T-helper 1 cell treated with Interleukin-12 subunit alpha and Interleukin-12 subunit beta and Interleukin-4 antibody, amounts not matched to agents 30 μg/mL and 1 μg/mL, for 36 hours (primary cell): Measurements from ENCODE around the gene VSTM5.

Experiments used
- H3K27ac Mint-ChIP-seq: one replicate; pipeline ENCODE4 v1.8.0; 2021; ENCODE audit warnings: mild to moderate bottlenecking, mixed read lengths
- H3K27me3 Mint-ChIP-seq: one replicate; pipeline ENCODE4 v1.8.0; 2021; ENCODE audit warnings: low read depth, mixed read lengths
- H3K36me3 Mint-ChIP-seq: one replicate; pipeline ENCODE4 v1.8.0; 2021; ENCODE audit warnings: low read depth, mixed read lengths
- H3K4me1 Mint-ChIP-seq: one replicate; pipeline ENCODE4 v1.8.0; 2021; ENCODE audit warnings: low read depth, mixed read lengths
- H3K4me3 Mint-ChIP-seq: one replicate; pipeline ENCODE4 v1.8.0; 2021; ENCODE audit warnings: mild to moderate bottlenecking, moderate library complexity, mixed read lengths
- H3K9me3 Mint-ChIP-seq: one replicate; pipeline ENCODE4 v1.8.0; 2021; ENCODE audit warnings: mixed read lengths

VSTM5 gene

DNA sequence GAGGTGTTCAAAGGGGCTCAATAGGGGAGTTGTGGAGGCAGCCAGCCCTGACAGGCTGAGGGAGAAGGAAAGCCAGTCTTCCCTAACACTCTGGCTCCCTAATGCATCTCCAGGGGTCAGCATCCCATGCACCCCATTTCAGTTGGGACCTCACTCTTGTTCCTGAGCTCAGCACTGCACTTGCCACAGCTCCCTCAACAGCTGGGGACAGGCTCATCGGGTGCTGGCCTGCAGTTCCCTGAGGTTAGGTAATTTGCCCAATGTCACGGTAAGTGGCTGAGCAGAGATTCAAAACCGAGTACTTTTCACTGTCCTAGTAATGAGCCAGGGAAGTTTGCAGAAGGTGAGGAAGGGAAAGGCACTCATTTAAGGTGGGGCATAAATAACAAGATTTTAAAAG lies 20.8 kb downstream of the VSTM5 start:
- Mint-ChIP-seq H3K27ac (no peak overlapping the region), H3K9me3 (no peaks in the 10 kb centered on the region), H3K27me3 (peaks cover 10% of the 10 kb centered on the region), H3K4me3 (no peak overlapping the region), H3K36me3 (no peaks in the 10 kb centered on the region), H3K4me1 (no peaks in the 10 kb centered on the region)

DNA sequence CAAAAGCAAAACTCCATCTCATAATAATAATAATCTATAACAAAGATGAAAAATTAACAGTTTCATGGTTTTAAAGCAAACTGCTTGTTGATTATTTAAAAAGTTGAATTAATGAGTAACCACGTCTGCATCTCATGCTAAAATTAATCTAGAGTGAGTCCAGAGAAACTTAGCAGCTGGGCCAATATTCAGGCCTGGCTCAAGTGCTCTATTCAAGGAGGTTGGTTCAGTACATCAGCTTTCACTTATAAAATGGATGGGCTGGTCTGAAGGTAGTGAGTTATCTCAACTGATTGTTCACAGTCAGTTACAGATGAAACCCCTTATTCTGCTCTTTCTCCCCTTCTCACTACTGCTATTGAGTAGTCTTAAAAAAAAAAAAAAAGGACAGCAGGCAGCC lies 23.1 kb downstream of the VSTM5 start:
- no peak overlapping the region for H3K27ac Mint-ChIP-seq
- H3K9me3 Mint-ChIP-seq: no peaks in the 10 kb centered on the region
- no peaks in the 10 kb centered on the region for H3K36me3 Mint-ChIP-seq
- H3K4me3 Mint-ChIP-seq: no peak overlapping the region
- H3K4me1 Mint-ChIP-seq: no peaks in the 10 kb centered on the region
- H3K27me3 Mint-ChIP-seq: peaks cover 6% of the 10 kb centered on the region

DNA sequence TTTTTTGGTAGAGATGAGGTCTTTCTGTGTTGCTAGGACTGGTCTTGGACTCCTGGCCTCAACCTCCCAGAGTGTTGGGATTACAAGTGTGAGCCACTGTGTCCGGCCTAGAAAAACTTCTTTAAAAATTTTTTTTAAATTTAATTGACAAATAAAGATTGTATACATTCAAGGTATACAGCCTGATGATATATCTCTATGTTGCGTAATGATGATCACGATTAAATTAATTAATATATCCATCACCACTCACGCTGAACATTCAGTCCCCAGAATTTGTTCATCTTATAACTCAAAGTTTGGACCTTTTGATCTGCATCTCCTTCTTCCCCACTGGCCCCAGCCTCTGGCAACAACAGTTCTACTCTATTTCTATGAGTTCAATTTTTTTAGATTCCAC lies 27.2 kb downstream of the VSTM5 start:
- Mint-ChIP-seq H3K36me3 (peaks cover 2% of the 10 kb centered on the region), H3K27ac (no peak overlapping the region), H3K9me3 (no peaks in the 10 kb centered on the region), H3K27me3 (peaks cover 3% of the 10 kb centered on the region), H3K4me1 (no peaks in the 10 kb centered on the region), H3K4me3 (no peak overlapping the region)

DNA sequence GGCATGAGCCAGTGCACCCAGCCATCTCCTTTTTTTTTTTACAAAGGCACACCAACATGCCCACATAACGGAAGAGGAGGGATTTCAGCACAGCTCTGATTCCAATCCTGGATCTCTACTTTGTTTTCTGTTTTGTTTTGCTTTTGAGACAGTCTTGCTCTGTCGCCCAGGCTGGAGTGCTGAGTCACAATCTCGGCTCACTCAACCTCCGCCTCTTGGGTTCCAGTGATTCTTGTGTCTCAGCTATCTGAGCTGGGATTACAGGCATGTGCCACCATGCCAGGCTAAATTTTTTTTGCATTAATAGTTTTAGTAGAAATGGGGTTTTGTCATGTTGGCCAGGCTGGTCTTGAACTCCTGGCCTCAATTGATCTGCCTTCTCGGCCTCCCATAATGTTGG lies 28.1 kb downstream of the VSTM5 start:
- Mint-ChIP-seq H3K27ac (no peak overlapping the region), H3K4me3 (no peak overlapping the region), H3K36me3 (peaks cover 2% of the 10 kb centered on the region), H3K27me3 (peaks cover 3% of the 10 kb centered on the region), H3K9me3 (no peaks in the 10 kb centered on the region), H3K4me1 (no peaks in the 10 kb centered on the region)

DNA sequence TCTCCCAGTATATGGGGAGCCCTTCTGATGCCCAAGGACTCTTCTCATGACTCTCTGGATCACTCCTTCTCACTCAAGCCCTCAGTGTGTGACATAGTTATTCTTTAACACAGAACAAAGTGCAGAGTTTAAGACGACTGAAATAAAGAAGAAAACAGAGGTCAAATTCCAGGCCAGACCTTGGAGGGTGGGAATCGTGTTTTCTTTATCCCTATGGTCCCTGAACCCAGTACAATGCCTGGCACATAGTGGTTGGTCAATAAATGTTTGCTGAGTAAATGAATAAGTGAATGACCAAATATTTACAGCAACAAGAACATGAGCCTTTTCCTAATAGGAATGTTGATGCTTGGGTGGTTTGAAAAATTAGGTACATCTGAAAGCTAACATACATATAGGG lies 28.8 kb downstream of the VSTM5 start:
- Mint-ChIP-seq H3K36me3 (peaks cover 4% of the 10 kb centered on the region), H3K4me1 (no peaks in the 10 kb centered on the region), H3K4me3 (no peak overlapping the region), H3K27ac (no peak overlapping the region), H3K9me3 (no peaks in the 10 kb centered on the region), H3K27me3 (peaks cover 1% of the 10 kb centered on the region)

DNA sequence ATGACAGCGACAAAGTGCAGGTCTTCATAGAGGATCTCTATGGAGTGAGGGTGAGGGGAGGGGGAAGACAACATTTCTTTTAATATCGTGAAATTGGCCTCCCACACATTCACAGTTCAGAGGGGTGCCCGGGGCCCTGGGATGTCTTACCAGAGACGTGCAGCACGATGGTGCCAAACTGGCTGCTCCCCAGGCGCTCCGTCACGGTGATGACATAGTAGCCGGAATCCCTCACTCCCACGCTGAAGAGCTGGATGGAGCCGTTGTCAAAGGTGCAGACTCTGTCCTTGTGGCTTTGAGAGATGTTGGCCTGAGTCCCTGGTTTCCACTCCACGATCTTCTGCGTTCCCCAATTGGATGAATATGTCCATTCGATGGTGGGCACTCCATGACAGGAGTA lies 29.6 kb downstream of the VSTM5 start:
- H3K27ac Mint-ChIP-seq: no peak overlapping the region
- no peaks in the 10 kb centered on the region for H3K4me1 Mint-ChIP-seq
- H3K36me3 Mint-ChIP-seq: peaks cover 6% of the 10 kb centered on the region
- H3K27me3 Mint-ChIP-seq: no peaks in the 10 kb centered on the region
- H3K9me3 Mint-ChIP-seq: no peaks in the 10 kb centered on the region
- no peak overlapping the region for H3K4me3 Mint-ChIP-seq

DNA sequence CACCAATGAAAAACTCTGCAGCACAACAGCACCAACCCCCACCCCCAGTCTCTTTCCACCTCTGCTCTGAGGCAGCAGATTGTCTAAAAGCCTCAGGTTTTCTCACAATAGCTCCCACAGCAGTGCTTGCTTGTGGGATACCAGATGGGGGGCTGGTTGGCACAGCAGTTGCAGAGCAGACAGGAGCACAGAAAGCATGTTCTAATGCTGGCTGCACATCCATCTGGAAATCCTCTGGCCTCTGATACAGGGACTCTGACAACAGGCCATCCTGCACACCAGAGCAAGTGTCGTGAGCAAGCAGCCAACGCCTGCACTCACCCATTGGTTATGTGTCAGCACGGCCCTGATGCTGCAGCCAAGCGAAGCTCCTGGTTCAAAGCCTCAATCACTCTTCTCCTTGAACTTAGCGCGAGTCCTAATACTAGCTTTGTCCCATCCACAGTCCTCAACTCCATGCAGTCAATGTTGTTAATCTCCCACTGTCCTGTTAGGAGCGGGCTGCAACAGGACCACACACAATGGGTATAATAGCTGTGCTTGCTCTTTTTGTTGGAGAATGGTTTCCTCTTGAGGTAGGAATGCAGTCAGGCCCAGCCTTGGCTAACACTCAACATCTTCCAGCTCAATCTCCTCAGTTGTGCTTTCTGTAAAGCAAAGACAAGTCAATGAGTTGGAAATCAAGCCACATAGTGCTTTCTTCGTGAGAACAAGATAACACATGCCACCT lies 30.3 kb downstream of the VSTM5 start:
- Mint-ChIP-seq H3K27ac (no peak overlapping the region), H3K36me3 (peaks cover 11% of the 10 kb centered on the region), H3K4me3 (no peak overlapping the region), H3K27me3 (no peaks in the 10 kb centered on the region), H3K4me1 (no peaks in the 10 kb centered on the region), H3K9me3 (no peaks in the 10 kb centered on the region)

DNA sequence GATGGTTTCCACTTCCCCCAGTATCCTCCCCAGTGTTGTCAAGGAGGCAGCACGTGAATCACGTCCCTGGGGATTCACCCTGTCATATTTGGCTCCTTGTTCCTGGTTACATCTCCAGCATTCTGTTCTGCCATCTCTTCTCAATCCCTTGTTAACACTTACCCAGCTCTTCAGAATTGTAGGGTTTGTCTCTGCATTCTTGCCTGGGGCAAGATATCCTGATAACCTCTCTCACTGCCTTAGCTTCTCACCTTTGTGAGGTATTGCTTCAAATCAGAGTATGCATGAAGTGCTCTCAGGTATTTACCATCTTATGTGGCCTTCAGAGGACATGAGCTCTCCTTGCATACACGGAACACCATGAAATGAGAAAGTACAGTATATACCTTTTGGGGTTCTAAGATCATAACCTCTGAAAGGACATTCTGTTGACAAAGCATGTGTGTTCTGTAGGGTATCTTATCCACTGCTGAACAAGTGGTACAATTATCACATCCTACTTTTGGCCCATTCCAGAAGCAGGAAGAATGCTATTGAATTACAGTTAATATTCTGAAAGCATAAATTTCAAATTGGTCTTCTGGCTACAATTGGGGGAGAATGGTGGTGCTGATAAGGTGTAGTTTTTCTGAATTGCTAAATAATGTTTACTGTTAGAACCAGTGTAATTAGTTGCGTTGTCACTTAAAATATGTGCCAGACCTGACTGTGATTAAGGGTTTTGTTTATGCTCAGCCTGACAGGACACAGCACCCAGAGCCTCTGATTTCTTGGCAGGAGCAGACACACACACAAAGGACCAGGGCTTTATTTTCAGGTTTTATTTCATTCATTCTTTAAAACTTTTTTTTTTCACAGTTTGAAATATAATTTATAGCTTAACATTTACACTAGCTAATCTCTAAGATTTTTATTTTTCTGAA lies 32.7 kb downstream of the VSTM5 start:
- Mint-ChIP-seq H3K27me3 (no peaks in the 10 kb centered on the region), H3K4me1 (no peaks in the 10 kb centered on the region), H3K36me3 (peaks cover 27% of the 10 kb centered on the region), H3K4me3 (no peak overlapping the region), H3K27ac (no peak overlapping the region), H3K9me3 (no peaks in the 10 kb centered on the region)

DNA sequence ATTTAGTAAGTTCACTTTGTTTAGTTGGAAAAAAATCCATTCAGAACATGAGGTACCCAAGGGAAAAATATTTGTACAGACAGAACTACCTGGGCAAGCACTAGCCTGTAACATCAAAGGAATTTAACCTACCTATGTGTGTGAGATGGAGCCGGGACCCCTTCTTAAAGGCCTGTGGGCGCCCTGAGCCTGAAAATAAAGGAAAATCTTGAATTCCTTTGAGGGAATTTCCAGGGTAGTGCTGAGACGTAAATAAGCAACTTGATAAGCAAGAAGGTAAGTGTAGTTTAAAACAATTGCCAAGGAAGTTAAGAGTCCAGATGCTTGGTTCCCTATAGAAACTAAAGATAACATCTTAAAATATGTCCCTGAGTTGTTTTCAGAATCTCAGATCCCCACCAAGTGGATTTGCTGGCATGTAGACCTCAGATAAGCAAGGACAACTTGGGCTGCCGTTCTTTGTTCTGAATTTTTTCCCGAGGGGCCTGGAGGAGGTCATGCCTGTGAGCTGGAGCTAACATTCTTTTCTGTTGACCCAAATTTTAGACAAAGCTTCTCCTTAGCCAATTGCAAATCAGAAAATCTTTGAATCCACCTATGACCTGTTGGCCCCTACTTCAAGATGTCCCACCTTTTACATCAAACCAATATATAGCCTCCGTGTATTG lies 35.3 kb downstream of the VSTM5 start:
- H3K36me3 Mint-ChIP-seq: peaks cover 35% of the 10 kb centered on the region
- no peaks in the 10 kb centered on the region for H3K27me3 Mint-ChIP-seq
- H3K4me3 Mint-ChIP-seq: no peak overlapping the region

DNA sequence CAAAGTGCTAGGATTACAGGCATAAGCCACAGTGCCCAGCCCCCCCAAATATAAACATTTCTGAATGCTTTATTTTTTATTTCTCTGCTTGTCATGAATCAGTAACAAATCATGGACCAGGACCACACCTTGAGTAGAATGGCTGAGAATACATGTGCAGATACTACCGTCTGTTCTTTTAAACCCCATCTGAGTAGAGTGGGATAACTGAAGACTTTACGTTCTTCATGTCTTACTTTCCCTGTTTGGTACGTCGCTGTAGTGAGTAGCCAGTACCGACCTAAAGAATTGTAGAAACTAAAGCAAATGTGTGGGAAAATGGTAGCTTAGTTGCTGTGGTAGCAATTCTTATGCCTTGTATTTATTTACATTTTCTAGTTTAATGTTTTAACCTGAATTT lies 36.4 kb downstream of the VSTM5 start:
- H3K9me3 Mint-ChIP-seq: no peaks in the 10 kb centered on the region

More for the DNA sequence above, 35.3 kb downstream of the VSTM5 start:
- H3K4me1 Mint-ChIP-seq: peaks cover 1% of the 10 kb centered on the region
- H3K27ac Mint-ChIP-seq: no peak overlapping the region
- H3K9me3 Mint-ChIP-seq: no peaks in the 10 kb centered on the region

DNA sequence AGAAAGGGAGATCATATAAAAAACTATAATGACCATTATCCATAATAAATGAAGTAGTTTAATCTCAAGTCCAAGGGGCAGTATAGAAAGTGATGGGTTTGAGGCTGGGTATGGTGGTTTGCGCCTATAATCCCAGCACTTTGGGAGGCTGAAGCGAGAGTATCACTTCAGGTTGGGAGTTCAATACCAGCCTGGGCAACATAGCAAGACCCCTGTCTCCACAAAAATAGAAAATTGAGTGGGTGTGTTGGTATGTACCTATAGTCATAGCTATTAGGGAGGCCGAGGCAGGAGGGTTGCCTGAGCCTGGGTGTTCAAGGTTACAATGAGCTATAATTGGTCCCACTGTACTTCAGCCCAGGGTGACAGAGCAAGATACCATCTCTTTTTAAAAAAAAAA lies 42.4 kb downstream of the VSTM5 start:
- peaks cover 1% of the 10 kb centered on the region for H3K4me1 Mint-ChIP-seq
- H3K27me3 Mint-ChIP-seq: no peaks in the 10 kb centered on the region
- no peak overlapping the region for H3K27ac Mint-ChIP-seq
- no peaks in the 10 kb centered on the region for H3K9me3 Mint-ChIP-seq
- no peak overlapping the region for H3K4me3 Mint-ChIP-seq
- peaks cover 43% of the 10 kb centered on the region for H3K36me3 Mint-ChIP-seq

More for the DNA sequence above, 36.4 kb downstream of the VSTM5 start:
- H3K27ac Mint-ChIP-seq: no peak overlapping the region
- peaks cover 1% of the 10 kb centered on the region for H3K4me1 Mint-ChIP-seq
- peaks cover 38% of the 10 kb centered on the region for H3K36me3 Mint-ChIP-seq
- no peak overlapping the region for H3K4me3 Mint-ChIP-seq
- no peaks in the 10 kb centered on the region for H3K27me3 Mint-ChIP-seq

DNA sequence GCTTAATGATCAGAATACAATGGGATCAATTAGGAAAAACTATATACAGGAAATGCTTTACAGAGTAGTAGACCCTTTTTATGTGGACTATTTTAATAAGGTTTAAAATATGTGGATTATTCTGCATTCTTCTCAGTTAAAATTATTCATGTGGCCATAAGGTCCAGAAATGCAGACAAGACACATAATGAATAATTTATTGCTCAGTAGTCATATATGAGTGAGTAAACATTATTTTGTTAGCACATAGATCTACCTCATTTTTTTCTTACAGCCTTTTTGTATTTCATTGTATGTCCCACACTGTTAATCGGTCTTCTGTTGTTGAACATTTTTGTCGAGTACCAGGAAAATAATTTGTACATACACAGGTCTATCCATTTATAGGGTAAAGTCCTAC lies 45.5 kb downstream of the VSTM5 start:
- no peak overlapping the region for H3K27ac Mint-ChIP-seq
- no peaks in the 10 kb centered on the region for H3K27me3 Mint-ChIP-seq
- H3K36me3 Mint-ChIP-seq: peaks cover 44% of the 10 kb centered on the region
- no peaks in the 10 kb centered on the region for H3K4me1 Mint-ChIP-seq
- H3K4me3 Mint-ChIP-seq: no peak overlapping the region
- H3K9me3 Mint-ChIP-seq: no peaks in the 10 kb centered on the region

DNA sequence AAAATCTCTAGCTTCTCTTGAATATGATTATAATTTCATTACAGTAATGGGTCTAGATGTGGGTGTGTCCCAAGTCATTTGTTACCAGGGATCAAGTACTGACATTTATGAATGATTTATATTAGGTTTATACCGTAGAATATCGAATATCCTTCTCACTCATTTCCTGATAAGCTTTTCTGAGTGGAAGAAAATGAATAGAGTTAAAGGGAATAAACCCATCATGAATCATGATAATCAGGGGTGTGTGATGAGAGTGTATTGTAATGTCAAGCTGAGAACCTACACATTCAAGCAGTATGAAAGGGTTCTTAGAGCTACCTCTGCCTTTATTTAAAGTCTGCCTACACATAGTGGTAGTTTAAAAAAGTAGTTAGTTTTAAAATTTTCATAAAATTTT lies 49.1 kb downstream of the VSTM5 start:
- H3K4me3 Mint-ChIP-seq: no peak overlapping the region
- H3K27me3 Mint-ChIP-seq: no peaks in the 10 kb centered on the region
- H3K27ac Mint-ChIP-seq: no peak overlapping the region
- peaks cover 45% of the 10 kb centered on the region for H3K36me3 Mint-ChIP-seq
- H3K9me3 Mint-ChIP-seq: no peaks in the 10 kb centered on the region
- peaks cover 3% of the 10 kb centered on the region for H3K4me1 Mint-ChIP-seq

DNA sequence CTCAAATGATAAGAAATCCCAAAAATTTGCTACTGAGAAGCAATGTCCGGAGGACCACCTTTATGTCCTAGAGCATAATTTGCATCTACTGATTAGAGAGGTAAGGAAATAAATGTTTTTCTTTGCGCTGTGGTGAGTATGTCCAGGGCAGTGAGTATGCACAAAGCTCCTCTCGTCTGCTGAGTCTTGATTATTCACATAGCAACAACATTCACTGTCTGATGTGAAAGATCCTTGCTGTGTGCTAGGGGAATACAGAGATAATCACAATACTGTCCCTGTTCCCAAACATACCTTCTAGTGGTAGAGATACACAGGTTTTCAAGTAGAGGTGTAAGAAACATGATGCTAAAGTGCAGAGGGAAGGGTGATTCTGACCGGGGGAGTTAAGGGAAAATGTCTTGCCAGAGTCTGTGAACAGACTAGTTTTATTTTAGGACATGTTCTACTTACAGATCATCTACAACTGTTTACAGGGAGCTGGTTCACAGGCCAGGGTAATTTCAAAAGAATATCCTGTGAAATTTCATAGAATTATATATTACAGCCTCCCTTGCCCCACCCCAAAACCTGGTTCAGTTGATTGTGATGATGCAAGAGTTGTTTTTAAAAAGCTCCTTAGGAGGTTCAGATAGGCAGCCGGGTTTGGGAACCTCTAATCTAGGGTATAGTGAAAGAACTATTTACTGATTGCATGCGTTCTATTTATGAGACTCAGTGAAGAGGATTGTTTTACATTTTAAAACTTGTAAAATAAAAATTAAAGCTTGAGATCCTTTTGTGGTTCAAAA lies 53.8 kb downstream of the VSTM5 start:
- H3K4me1 Mint-ChIP-seq: peaks cover 3% of the 10 kb centered on the region
- H3K36me3 Mint-ChIP-seq: peaks cover 51% of the 10 kb centered on the region
- H3K9me3 Mint-ChIP-seq: no peaks in the 10 kb centered on the region
- no peaks in the 10 kb centered on the region for H3K27me3 Mint-ChIP-seq
- no peak overlapping the region for H3K27ac Mint-ChIP-seq
- H3K4me3 Mint-ChIP-seq: no peak overlapping the region
